Measurements from ENCODE around the gene AGBL4.

DNA sequence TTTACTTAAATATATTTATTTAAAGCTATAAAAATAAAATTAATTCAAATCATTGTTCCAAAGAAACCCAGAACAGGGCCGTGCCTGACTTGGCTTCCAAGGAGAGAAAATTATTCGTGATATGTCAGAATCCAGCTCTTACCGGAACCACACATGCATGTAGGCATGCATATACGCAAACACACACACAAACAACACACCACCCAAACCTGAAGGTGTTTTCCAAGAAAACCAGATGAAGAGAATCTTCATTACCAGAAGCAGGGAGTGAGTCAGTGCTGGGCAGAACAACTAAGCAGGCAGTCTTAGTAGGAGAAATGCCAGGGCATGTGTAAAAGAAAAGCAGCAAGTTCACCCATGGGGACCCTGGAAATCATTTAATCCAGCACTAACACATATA lies 815.0 kb downstream of the AGBL4 start:
- TF ChIP-seq CTCF (IDR thresholded peaks at IDR 0.05) (no peak), POLR2A (IDR thresholded peaks at IDR 0.05; ENCODE audit: low read depth) (no peak)
